NCI-H2081 treated with DMSO at 0.1 percent for 48 hours (cell line): ENCODE results near the gene TOGARAM2.

Experiments used
- DNase-seq: peaks from one replicate; lab custom pipeline; 2025; lab: John Stamatoyannopoulos, UW

The TOGARAM2 gene

GRCh38 chr2:29053670-29054400 is 72.7 kb downstream of the TOGARAM2 start:
- DNase-seq, result no peak

- DNase-seq, result no peak
Observed at GRCh38 chr2:29054430-29054829, 73.3 kb downstream of the TOGARAM2 start.

GRCh38 chr2:29055601-29056000 is 74.5 kb downstream of the TOGARAM2 start:
- no peak for DNase-seq

- DNase-seq, result no peak
Observed at GRCh38 chr2:29056452-29056851, 75.4 kb downstream of the TOGARAM2 start.

GRCh38 chr2:29057006-29057405 is 75.9 kb downstream of the TOGARAM2 start:
- DNase-seq, result no peak

- no peak for DNase-seq
Observed at GRCh38 chr2:29059624-29060023, 78.5 kb downstream of the TOGARAM2 start.

- no peak for DNase-seq
Observed at GRCh38 chr2:29060441-29060840, 79.3 kb downstream of the TOGARAM2 start.

GRCh38 chr2:29061176-29061575 is 80.1 kb downstream of the TOGARAM2 start:
- no peak for DNase-seq

GRCh38 chr2:29061616-29062015 is 80.5 kb downstream of the TOGARAM2 start:
- DNase-seq, result no peak

- DNase-seq, result no peak
Observed at GRCh38 chr2:29062371-29062770, 81.3 kb downstream of the TOGARAM2 start.

GRCh38 chr2:29063056-29063455 is 82.0 kb downstream of the TOGARAM2 start:
- no peak for DNase-seq

- no peak for DNase-seq
Observed at GRCh38 chr2:29063646-29064345, 82.7 kb downstream of the TOGARAM2 start.

GRCh38 chr2:29064346-29064715 is 83.2 kb downstream of the TOGARAM2 start:
- DNase-seq, result no peak

- DNase-seq, result no peak
Observed at GRCh38 chr2:29064746-29065067, 83.6 kb downstream of the TOGARAM2 start.

- no peak for DNase-seq
Observed at GRCh38 chr2:29065068-29065811, 84.1 kb downstream of the TOGARAM2 start.

- no peak for DNase-seq
Observed at GRCh38 chr2:29066271-29066860, 85.3 kb downstream of the TOGARAM2 start.

- DNase-seq, result no peak
Observed at GRCh38 chr2:29066997-29067605, 86.0 kb downstream of the TOGARAM2 start.

- no peak for DNase-seq
Observed at GRCh38 chr2:29068513-29068912, 87.4 kb downstream of the TOGARAM2 start.

GRCh38 chr2:29070526-29070925 is 89.4 kb downstream of the TOGARAM2 start:
- no peak for DNase-seq

GRCh38 chr2:29071032-29071975 is 90.2 kb downstream of the TOGARAM2 start:
- DNase-seq, result no peak

- no peak for DNase-seq
Observed at GRCh38 chr2:29072251-29072650, 91.2 kb downstream of the TOGARAM2 start.
